Measurements from ENCODE around the gene METTL17. TPM values are rescaled to one million over a fixed set of nuclear protein-coding genes. Genes with fewer than 3 reads are reported as not detected.
"Not testable (repeated sequence)": the region's sequence is repeated elsewhere in the genome, so short reads cannot be mapped to it uniquely, and the experiment has no call there.

METTL17 gene
- polyA plus RNA-seq, 1 donor from 2014 or later = 231 TPM

GRCh38 chr14:20955538-20955873 is 34.3 kb upstream of the METTL17 start:
- H4K20me1 ChIP-seq (ENCODE audit: insufficient read depth); H3K27ac ChIP-seq (ENCODE audit: low read length); H3K9me2 ChIP-seq (ENCODE audit: insufficient read depth, low read length); H3K9ac ChIP-seq (ENCODE audit: low read length); H3K36me3 ChIP-seq (ENCODE audit: insufficient read depth, low read length); H2AFZ ChIP-seq (ENCODE audit: low read depth, low read length); H3K4me3 ChIP-seq (ENCODE audit: low read length); H3K27me3 ChIP-seq (ENCODE audit: insufficient read depth, low read depth, low read length); H3K79me2 ChIP-seq (replicated peaks; ENCODE audit: insufficient read depth, low read length); H3F3A ChIP-seq (ENCODE audit: insufficient read depth, low read length, poor library complexity, severe bottlenecking); H3K4me2 ChIP-seq (ENCODE audit: low read length); H3K9me3 ChIP-seq (ENCODE audit: low read length): not testable (repeated sequence)

GRCh38 chr14:20956376-20956976 is 33.3 kb upstream of the METTL17 start:
- TF ChIP-seq MXI1 (conservative IDR thresholded peaks at IDR 0.05; ENCODE audit: poor library complexity, severe bottlenecking) (no peak), RAD21 (conservative IDR thresholded peaks at IDR 0.05) (no peak), POLR2AphosphoS5 (IDR thresholded peaks at IDR 0.05) (no peak), CTCF (IDR thresholded peaks at IDR 0.05; ENCODE audit: poor library complexity, severe bottlenecking) (no peak), EZH2 (IDR thresholded peaks at IDR 0.05; ENCODE audit: borderline replicate concordance, insufficient read depth, low read length, poor library complexity, severe bottlenecking) (no peak), EP300 (conservative IDR thresholded peaks at IDR 0.05; ENCODE audit: poor library complexity, severe bottlenecking) (no peak)

GRCh38 chr14:20958946-20959345 is 30.8 kb upstream of the METTL17 start:
- H2AFZ ChIP-seq (ENCODE audit: low read depth, low read length); H3F3A ChIP-seq (ENCODE audit: insufficient read depth, low read length, poor library complexity, severe bottlenecking); H3K79me2 ChIP-seq (replicated peaks; ENCODE audit: insufficient read depth, low read length); H4K20me1 ChIP-seq (ENCODE audit: insufficient read depth); H3K9me2 ChIP-seq (ENCODE audit: insufficient read depth, low read length); H3K4me2 ChIP-seq (ENCODE audit: low read length); H3K9me3 ChIP-seq (ENCODE audit: low read length); H3K27me3 ChIP-seq (ENCODE audit: insufficient read depth, low read depth, low read length); H3K9ac ChIP-seq (ENCODE audit: low read length); H3K4me3 ChIP-seq (ENCODE audit: low read length); H3K27ac ChIP-seq (ENCODE audit: low read length); H3K36me3 ChIP-seq (ENCODE audit: insufficient read depth, low read length): not testable (repeated sequence)

More at GRCh38 chr14:20956376-20956976, 33.3 kb upstream of the METTL17 start:
- Histone ChIP-seq H3F3A (ENCODE audit: insufficient read depth, low read length, poor library complexity, severe bottlenecking) (no peaks in the 10 kb centered on the region), H3K79me2 (replicated peaks; ENCODE audit: insufficient read depth, low read length) (no peaks in the 10 kb centered on the region), H3K9me2 (ENCODE audit: insufficient read depth, low read length) (no peaks in the 10 kb centered on the region), H2AFZ (ENCODE audit: low read depth, low read length) (no peak overlapping the region), H4K20me1 (ENCODE audit: insufficient read depth) (no peaks in the 10 kb centered on the region), H3K9me3 (ENCODE audit: low read length) (no peaks in the 10 kb centered on the region), H3K27me3 (ENCODE audit: insufficient read depth, low read depth, low read length) (no peaks in the 10 kb centered on the region), H3K9ac (ENCODE audit: low read length) (no peak overlapping the region), H3K4me3 (ENCODE audit: low read length) (no peak overlapping the region), H3K4me2 (ENCODE audit: low read length) (no peak overlapping the region), H3K27ac (ENCODE audit: low read length) (no peak overlapping the region), H3K36me3 (ENCODE audit: insufficient read depth, low read length) (no peaks in the 10 kb centered on the region)

GRCh38 chr14:20969336-20969735 is 20.4 kb upstream of the METTL17 start:
- Histone ChIP-seq H4K20me1 (ENCODE audit: insufficient read depth) (no peaks in the 10 kb centered on the region), H3K9me3 (ENCODE audit: low read length) (no peaks in the 10 kb centered on the region), H3K27me3 (ENCODE audit: insufficient read depth, low read depth, low read length) (no peaks in the 10 kb centered on the region), H3K27ac (ENCODE audit: low read length) (no peak overlapping the region), H3F3A (ENCODE audit: insufficient read depth, low read length, poor library complexity, severe bottlenecking) (no peaks in the 10 kb centered on the region), H3K36me3 (ENCODE audit: insufficient read depth, low read length) (no peaks in the 10 kb centered on the region), H3K79me2 (replicated peaks; ENCODE audit: insufficient read depth, low read length) (no peaks in the 10 kb centered on the region), H3K9me2 (ENCODE audit: insufficient read depth, low read length) (no peaks in the 10 kb centered on the region), H3K9ac (ENCODE audit: low read length) (no peak overlapping the region), H2AFZ (ENCODE audit: low read depth, low read length) (no peak overlapping the region), H3K4me3 (ENCODE audit: low read length) (no peak overlapping the region), H3K4me2 (ENCODE audit: low read length) (no peak overlapping the region)
- TF ChIP-seq SMC3 (conservative IDR thresholded peaks at IDR 0.05; ENCODE audit: poor library complexity) = no peak
- no peak for TF ChIP-seq TAF1 (IDR thresholded peaks at IDR 0.05; ENCODE audit: low read depth)
- TF ChIP-seq RAD21 (conservative IDR thresholded peaks at IDR 0.05) = no peak
- no peak for TF ChIP-seq REST (IDR thresholded peaks at IDR 0.05; ENCODE audit: borderline replicate concordance)
- TF ChIP-seq MXI1 (conservative IDR thresholded peaks at IDR 0.05; ENCODE audit: poor library complexity, severe bottlenecking) = no peak
- no peak for TF ChIP-seq EP300 (conservative IDR thresholded peaks at IDR 0.05; ENCODE audit: poor library complexity, severe bottlenecking)
- no peak for TF ChIP-seq POLR2AphosphoS5 (IDR thresholded peaks at IDR 0.05)
- TF ChIP-seq CTCF (IDR thresholded peaks at IDR 0.05; ENCODE audit: poor library complexity, severe bottlenecking) = no peak
- no peak for TF ChIP-seq EZH2 (IDR thresholded peaks at IDR 0.05; ENCODE audit: borderline replicate concordance, insufficient read depth, low read length, poor library complexity, severe bottlenecking)

All from neural cell (in vitro differentiated cells).